GM12872 (cell line): Measurements from ENCODE around the gene CYB561D1.

Experiments
- TF ChIP-seq, protein P1 (sequence below): IDR thresholded peaks from 3 replicates; pipeline ENCODE4 v1.5.1; 2011; ENCODE audit warnings: low read depth, mild to moderate bottlenecking, low read length, moderate library complexity; ENCODE audit not compliant: insufficient read depth

CYB561D1 gene

DNA sequence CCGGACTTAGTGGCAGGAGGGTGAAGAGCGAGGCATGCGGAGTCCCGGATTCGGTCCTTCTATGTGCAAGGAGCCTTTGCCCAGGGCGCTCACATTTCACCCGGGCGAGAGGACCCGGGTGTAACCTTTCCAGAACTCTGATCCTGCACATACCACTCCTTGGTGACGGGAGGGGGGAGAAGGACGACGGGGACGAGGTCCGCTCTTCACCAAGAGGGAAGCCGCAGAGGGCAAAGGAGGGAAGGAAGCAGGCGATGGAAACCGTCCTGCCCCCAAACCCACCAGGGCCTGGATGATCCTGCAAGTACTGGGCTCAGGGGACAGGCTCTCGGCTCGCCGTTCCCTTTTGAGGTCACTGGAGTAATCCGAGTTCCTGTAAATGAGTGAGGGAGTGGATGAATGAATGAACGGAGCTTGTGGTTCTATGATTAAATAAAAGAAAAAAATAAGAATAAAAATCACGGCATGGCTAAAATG lies 26.6 kb upstream of the CYB561D1 start:
- TF ChIP-seq, protein P1, sequence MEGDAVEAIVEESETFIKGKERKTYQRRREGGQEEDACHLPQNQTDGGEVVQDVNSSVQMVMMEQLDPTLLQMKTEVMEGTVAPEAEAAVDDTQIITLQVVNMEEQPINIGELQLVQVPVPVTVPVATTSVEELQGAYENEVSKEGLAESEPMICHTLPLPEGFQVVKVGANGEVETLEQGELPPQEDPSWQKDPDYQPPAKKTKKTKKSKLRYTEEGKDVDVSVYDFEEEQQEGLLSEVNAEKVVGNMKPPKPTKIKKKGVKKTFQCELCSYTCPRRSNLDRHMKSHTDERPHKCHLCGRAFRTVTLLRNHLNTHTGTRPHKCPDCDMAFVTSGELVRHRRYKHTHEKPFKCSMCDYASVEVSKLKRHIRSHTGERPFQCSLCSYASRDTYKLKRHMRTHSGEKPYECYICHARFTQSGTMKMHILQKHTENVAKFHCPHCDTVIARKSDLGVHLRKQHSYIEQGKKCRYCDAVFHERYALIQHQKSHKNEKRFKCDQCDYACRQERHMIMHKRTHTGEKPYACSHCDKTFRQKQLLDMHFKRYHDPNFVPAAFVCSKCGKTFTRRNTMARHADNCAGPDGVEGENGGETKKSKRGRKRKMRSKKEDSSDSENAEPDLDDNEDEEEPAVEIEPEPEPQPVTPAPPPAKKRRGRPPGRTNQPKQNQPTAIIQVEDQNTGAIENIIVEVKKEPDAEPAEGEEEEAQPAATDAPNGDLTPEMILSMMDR = no peak

DNA sequence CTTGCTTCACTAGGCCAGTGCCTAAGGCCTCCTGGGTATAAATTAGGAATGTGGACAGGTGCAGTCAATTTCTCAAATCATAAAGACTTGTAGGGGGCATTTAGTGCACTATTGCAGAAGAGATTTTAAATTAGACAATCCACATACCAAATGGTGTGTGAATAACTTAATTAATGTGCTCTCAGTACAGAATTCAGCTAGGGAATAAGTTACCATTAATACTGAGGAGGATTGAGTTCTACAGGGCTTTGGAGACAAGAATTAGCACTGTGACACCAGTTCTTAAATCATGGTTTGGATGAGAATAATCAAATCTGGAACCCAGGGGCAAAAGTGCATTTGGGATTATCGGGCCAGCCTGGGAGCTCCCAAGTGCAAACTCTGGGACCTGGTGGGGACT lies 25.8 kb upstream of the CYB561D1 start:
- TF ChIP-seq, protein P1 = no peak

DNA sequence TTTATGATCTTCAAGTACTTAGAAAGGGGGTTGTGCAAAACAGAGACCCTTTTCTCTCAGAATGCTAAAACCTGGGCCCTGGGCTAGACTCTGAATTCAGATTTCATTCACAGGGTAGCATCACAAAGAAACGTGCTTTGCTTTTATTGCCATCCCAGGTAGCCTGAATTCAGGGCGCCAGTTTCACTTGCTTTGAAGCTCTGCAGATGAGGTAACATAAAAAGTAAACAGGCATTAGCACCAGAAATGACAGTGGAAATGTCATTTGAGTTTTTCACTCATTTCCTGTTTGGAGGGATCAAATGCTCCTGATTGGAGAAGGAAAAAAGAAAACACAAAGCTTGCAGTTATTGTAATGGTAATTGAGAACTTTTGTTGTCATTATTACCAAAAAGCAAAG lies 25.0 kb upstream of the CYB561D1 start:
- TF ChIP-seq, protein P1 = no peak

DNA sequence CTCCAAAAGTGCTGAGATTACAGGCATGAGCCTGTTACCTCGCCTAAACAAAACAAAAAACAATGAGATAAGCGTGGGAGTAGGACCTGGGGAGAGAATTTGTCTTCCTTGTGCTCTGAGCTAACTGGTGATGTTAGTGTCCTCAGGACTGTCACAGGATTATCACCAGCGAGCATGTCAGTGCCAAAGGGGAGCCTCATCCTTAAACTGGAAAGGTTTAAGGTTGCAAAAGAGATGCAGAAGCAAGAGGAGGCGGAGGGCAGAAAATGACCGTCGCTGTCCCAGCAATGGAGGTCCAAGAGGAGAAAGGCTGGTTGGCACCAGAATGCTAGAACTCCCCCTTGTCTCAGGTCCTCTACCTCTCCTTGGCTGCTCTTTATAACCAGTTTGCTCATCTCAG lies 23.6 kb upstream of the CYB561D1 start:
- TF ChIP-seq, protein P1 = no peak

DNA sequence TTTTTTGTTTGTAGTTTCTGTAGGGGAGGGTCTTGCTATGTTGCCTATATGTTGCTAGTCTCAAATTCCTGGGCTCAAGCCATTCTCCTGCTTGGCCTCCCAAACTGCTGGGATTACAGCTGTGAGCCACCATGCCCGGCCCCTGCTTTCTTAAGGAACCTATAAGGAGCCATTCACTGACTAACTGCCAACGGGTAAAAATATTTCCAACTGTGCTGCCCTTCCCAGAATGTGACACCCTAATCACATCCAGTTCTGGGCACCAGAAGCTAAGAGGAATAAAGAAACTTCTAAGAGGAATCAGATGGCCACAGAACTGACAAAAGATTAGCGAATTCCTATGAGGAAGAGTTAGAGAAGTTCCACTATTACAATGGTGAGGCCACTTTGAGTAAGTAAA lies 21.1 kb upstream of the CYB561D1 start:
- TF ChIP-seq, protein P1 = no peak

DNA sequence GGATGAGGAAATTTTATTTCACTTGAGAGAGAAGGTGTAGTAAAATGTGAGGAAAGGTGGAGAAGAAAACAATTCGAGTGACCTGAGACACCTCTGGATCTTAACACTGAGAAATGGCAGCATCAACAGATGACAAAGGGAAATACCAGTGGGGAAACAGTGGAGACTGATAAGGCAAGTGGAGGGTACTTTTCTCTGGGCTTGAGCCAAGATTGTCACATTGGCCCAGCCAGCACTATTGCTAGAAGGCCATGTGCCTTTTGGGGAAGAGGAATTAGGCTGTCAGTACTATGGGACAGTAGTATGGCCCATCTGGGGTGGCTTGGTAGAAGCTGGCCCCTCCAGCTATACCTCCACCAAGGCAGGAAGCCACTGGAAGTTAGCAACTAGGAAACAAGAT lies 19.2 kb upstream of the CYB561D1 start:
- TF ChIP-seq, protein P1 = no peak

DNA sequence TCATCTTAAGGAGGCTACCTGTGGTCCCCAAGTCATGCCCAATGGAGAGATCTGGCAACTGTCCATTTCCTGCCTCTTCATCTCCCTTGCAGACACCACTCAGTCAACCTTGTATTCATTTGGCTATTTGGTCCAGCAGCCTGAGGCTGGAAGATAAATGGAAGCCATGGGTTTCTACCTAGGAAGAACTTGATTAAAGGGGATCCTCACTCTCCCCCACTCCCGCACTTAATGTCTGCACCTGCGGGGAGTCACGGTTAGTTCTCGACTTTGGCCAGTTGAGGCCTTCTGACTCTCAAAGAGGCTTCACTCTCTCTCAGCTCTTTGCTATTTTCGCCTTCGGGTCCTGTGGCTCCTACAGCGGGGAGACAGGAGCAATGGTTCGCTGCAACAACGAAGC lies 18.6 kb upstream of the CYB561D1 start:
- TF ChIP-seq, protein P1 = no peak

DNA sequence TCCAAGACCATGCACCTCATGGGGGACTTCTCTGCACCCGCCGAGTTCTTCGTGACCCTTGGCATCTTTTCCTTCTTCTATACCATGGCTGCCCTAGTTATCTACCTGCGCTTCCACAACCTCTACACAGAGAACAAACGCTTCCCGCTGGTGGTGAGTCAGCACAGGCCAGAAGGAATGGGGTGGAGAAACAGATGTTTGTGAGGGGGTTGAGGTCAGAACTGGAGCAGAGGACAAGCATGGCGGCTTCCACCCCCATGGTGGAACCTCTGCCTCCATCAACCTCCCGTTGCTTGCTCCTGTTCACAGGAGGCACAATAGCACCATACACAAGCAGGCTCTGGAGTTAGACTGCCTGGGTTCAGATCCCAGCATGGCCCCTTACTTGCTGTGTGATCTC lies 17.1 kb upstream of the CYB561D1 start:
- TF ChIP-seq, protein P1 = no peak
